GM21390 (cell line): Measurements from ENCODE around the gene CNOT11.
A peak's percentile ranks its signal among the peaks of the same experiment; 100 is the strongest.
"Not testable (repeated sequence)": the region's sequence is repeated elsewhere in the genome, so short reads cannot be mapped to it uniquely, and the experiment has no call there.

ENCODE experiments used
- ATAC-seq: cut with Tn5 transposase; IDR thresholded peaks from one replicate; pipeline ENCODE4 v1.9.1; 2021; ENCODE audit not compliant: unreplicated experiment

Gene CNOT11

GRCh38 chr2:101252408-101253012 is at the start of gene CNOT11:
Gene CNOT11 (plus strand): TSS chr2:101252886. CDS start chr2:101252965, 79 bp downstream.
- ATAC-seq = peak; percentile 90

GRCh38 chr2:101204400-101205115 is 48.1 kb upstream of the CNOT11 start:
- no peak for ATAC-seq

- no peak for ATAC-seq
Observed at GRCh38 chr2:101205521-101206479, 46.9 kb upstream of the CNOT11 start.

- no peak for ATAC-seq
Observed at GRCh38 chr2:101208830-101209229, 43.9 kb upstream of the CNOT11 start.

GRCh38 chr2:101219246-101219645 is 33.4 kb upstream of the CNOT11 start:
- no peak for ATAC-seq

- not testable (repeated sequence) for ATAC-seq
Observed at GRCh38 chr2:101220091-101220490, 32.6 kb upstream of the CNOT11 start.

- ATAC-seq = peak; percentile 99
Observed at GRCh38 chr2:101223814-101224231, 28.9 kb upstream of the CNOT11 start.

GRCh38 chr2:101230541-101231001 is 22.1 kb upstream of the CNOT11 start:
- ATAC-seq = no peak

GRCh38 chr2:101231240-101231639 is 21.4 kb upstream of the CNOT11 start:
- no peak for ATAC-seq

GRCh38 chr2:101231937-101232730 is 20.6 kb upstream of the CNOT11 start:
- ATAC-seq = no peak

GRCh38 chr2:101232770-101233169 is 19.9 kb upstream of the CNOT11 start:
- ATAC-seq = no peak

- ATAC-seq = no peak
Observed at GRCh38 chr2:101234169-101234938, 18.3 kb upstream of the CNOT11 start.

GRCh38 chr2:101235956-101236355 is 16.7 kb upstream of the CNOT11 start:
- not testable (repeated sequence) for ATAC-seq

- not testable (repeated sequence) for ATAC-seq
Observed at GRCh38 chr2:101237944-101238343, 14.7 kb upstream of the CNOT11 start.

GRCh38 chr2:101238930-101239759 is 13.5 kb upstream of the CNOT11 start:
- no peak for ATAC-seq

GRCh38 chr2:101239760-101240118 is 12.9 kb upstream of the CNOT11 start:
- not testable (repeated sequence) for ATAC-seq

- not testable (repeated sequence) for ATAC-seq
Observed at GRCh38 chr2:101240694-101241093, 12.0 kb upstream of the CNOT11 start.

- no peak for ATAC-seq
Observed at GRCh38 chr2:101241158-101241557, 11.5 kb upstream of the CNOT11 start.

- not testable (repeated sequence) for ATAC-seq
Observed at GRCh38 chr2:101244373-101244772, 8.3 kb upstream of the CNOT11 start.
